Right ventricle myocardium inferior (tissue), 1 donor: ENCODE measurements around the gene SPATA32. TPM values are rescaled to one million over a fixed set of nuclear protein-coding genes. Genes with fewer than 3 reads are reported as not detected.

Source experiments
- ATAC-seq: fragments of 200-7000 bp; cut with Tn5 transposase; one replicate; pipeline ENCODE4 v1.9.1; 2020; ENCODE audit warnings: mild to moderate bottlenecking, moderate library complexity
- DNase-seq: peaks from one replicate; pipeline ENCODE4 v3.0.0; 2021; ENCODE audit errors: missing footprints
- intact Hi-C: fragments of 100-400 bp; cut with DNase I; formaldehyde crosslinking; loops from one replicate; pipeline ENCODE4 v1.11.0; 2022
- total RNA-seq: library from RNA; stranded (reverse); fragmentation: NEBNext Ultra II Directional; extraction: Animal tissue kit (Norgen Biotek cat#: 25700); gene quantifications from one replicate; pipeline ENCODE4 v1.2.1, GENCODE V29; 2021
- donor health status: DM: no; HTN: yes; CAD: no; lungs with severe emphysema.

The SPATA32 gene
- total RNA-seq, 1 donor from 2014 or later = not detected

DNA sequence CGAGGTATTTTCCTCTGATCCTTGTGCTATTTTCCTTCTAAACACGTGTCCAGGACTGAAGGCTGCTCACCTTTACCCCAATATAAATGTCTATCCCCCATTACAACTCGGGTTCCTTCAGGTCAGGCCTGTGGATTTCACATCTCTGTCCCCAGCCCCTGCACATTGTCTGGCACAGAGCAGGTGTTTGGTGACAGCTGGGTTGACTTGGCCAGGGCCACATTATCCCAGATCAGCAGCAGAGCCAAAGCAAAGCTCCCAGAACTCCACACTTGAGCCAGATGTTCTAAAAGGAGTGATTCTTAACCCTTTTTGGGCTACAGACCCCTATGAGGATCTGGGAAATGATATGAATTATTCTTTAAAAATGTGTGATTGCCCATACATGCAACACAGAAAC is 18.0 kb upstream of the SPATA32 start:
- ATAC-seq (peak; percentile 35), DNase-seq (no peak)
- intact Hi-C loops = loop anchor here (5.0 kb wide), 1 partner anchor 58 kb away; the partner anchor contains the start of gene FMNL1

- ATAC-seq = peak; percentile 72
- intact Hi-C loops = loop anchor here (1.0 to 5.0 kb wide), 3 partner anchors 39 to 107 kb away; partner anchors contain the start of genes FMNL1 and MAP3K14
- no peak for DNase-seq
These were observed 16.1 kb upstream of the SPATA32 start for GRCh38 chr17:45277992-45278391.

DNA sequence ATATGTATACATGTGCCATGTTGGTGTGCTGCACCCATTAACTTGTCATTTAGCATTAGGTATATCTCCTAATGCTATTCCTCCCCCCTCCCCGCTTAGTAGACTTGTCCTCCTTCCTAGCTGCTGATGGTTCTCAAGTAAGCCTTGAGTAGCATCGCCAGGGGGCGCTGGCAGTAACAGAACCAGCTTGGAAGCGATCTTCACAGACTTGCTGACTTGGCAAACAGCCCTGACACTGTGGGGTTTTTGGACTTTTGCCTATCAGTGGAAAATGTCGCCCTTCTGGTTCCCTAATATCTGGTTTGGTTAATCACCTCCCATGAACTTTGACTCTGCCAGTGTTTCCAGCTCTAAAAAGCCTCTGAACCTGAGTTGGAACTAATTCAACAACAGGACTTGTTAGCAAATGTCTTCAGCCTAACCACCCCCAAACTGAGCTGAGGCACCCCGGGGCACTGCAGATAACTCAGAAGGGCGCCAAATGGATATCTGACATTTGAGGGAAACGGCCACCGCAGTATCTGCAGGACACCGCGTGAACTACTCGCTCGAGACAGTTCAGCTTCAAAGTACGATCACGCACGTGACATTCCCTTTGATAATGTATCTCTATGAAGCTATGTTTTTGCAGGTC is 15.4 kb upstream of the SPATA32 start:
- intact Hi-C loops = loop anchor here (1.0 to 5.0 kb wide), 3 partner anchors 39 to 108 kb away; partner anchors contain the start of genes FMNL1 and MAP3K14
- peak; percentile 98 for DNase-seq
- peak; percentile 71 for ATAC-seq

- DNase-seq = no peak
- intact Hi-C loops = loop anchor here (2.0 to 5.0 kb wide), 2 partner anchors 41 to 54 kb away; partner anchors contain the start of genes FMNL1 and MAP3K14
- no peak for ATAC-seq
These were observed 14.1 kb upstream of the SPATA32 start for GRCh38 chr17:45276031-45276430.

DNA sequence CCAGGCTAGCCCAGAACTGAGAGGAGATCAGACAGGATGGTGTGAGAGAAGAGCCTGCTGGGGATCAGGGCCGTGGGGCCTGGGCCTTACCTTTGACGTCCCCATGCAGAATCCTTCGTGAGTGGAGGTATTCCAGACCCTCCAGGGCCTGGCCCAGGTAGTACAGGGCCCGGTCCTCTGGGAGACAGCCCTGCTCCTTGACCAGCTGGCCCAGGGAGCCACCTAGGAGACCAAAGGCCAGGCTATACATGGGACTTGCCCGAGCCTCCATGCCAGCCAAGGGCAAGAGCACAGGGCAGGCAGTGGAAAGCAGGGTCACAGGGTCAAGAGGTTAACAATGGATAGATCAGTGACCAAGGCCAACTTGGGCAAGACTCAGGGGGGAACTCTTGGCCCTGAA is 12.1 kb upstream of the SPATA32 start:
- DNase-seq (no peak), ATAC-seq (no peak)
- intact Hi-C loops = no loop called here

- ATAC-seq (no peak), DNase-seq (no peak)
- intact Hi-C loops = no loop called here
These were observed 11.7 kb upstream of the SPATA32 start for GRCh38 chr17:45273551-45273957.

DNA sequence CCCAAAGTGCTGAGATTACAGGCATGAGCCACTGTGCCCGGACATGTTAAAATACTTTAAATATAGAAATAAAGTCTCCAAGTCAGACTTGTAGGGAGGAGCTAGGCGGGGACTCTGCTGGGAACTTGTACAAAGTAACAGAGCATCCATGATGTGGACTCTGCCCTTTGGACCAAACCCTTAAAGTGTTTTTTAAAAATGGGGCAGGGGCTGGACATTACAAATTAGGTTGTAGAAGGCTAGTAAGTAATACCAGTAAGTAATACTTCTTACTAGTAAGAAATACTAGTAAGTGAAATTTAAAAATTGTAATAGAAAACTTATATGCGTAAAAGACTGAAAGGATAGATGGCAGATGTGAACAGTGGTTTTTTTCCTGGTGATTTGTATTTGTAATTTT is 9.7 kb upstream of the SPATA32 start:
- DNase-seq (no peak), ATAC-seq (no peak)
- intact Hi-C loops = no loop called here

DNA sequence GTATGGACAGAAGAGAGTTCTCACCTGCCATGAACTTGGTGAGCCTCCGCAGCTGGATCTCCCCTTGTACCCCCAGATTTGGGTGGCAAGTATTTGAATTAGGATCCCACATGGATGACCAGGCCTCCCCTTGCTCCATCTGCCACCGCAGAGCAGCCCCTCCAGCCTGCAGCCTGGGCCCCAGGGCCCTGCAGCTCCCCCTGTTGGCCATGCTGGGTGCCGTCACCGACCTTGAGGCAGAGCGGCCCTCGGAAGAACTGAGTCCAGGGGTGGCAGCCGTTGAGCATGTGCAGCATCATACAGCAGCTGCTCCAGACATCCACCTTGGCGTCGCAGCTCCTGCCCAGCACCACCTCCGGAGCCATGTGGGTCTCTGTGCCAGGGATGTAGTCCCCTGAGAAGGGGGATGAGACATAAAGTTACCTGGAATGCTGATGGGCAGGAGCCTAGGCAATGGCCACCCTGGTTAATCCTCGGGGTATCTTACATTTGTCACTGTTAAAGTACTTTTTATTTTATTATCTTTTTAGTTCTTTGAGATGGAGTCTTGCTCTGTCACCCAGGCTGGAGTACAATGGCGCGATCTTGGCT is 9.0 kb upstream of the SPATA32 start:
- ATAC-seq = no peak

DNA sequence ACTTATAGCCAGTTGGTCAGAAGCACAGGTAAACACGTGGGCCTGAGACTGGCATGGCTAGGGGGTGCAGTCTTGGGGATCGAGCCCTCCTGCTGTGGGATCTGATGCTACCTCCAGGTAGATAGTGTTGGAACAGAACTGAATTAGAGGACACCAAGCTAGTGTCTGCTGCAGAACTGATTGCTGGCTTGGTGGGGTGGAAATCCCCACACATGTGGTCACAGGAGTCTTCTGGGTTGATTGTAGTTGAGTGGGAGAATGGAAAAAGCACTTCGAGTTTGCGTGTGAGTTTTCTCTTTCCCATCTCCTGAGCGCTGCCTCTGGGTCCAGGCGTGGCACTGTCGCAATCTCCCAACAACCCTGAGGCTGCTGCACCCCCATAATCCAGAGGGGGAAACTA is 8.0 kb upstream of the SPATA32 start:
- intact Hi-C loops = no loop called here
- no peak for ATAC-seq
- no peak for DNase-seq

More for the DNA sequence above, 9.0 kb upstream of the SPATA32 start:
- no peak for DNase-seq
- intact Hi-C loops = no loop called here

DNA sequence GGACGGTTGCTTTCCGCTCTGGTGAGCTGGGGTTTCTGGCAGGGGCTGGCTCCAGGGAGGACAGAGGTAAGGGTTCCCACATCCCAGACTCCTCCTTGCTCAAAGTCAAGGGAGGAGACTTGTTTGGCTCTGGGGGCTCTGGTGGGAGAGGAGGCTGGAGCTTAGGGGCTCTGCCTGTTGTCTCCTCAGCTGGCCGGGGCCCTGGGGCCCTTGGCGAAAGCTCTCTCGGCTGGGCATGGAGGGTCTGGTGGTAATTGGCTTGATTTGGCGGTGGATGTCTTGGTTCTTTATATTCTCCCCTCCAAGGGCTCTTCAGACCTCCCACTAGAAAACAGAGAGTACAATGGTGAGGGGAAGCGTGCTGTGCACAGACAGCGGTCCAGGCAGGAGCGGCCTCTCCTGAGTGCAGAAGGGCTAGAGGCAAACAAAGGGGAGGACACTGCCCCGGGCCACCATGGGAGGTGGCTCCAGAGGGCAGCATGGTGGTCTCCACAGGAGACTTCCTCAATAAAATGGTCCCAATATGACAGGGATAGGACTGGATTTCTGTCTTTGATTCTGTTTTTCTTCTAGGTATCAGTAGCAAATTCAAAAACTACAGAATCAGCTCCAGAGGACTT is 5.7 kb upstream of the SPATA32 start:
- DNase-seq = no peak
- intact Hi-C loops = no loop called here
- no peak for ATAC-seq

- intact Hi-C loops = no loop called here
- ATAC-seq (no peak), DNase-seq (no peak)
These were observed 4.6 kb upstream of the SPATA32 start for GRCh38 chr17:45266372-45266926.

GRCh38 chr17:45265821-45266220 is 3.9 kb upstream of the SPATA32 start:
- DNase-seq (no peak), ATAC-seq (no peak)
- intact Hi-C loops = no loop called here

GRCh38 chr17:45264988-45265387 is 3.1 kb upstream of the SPATA32 start:
- intact Hi-C loops = loop anchor here (5.0 kb wide), 1 partner anchor 43 kb away; the partner anchor contains the start of gene FMNL1
- no peak for ATAC-seq
- DNase-seq = no peak

- ATAC-seq = no peak
- intact Hi-C loops = loop anchor here (5.0 kb wide), 1 partner anchor 42 kb away; the partner anchor contains the start of gene FMNL1
These were observed 2.5 kb upstream of the SPATA32 start for GRCh38 chr17:45264430-45264829.

GRCh38 chr17:45263477-45263860 is 1.6 kb upstream of the SPATA32 start:
- intact Hi-C loops = loop anchor here (5.0 kb wide), 1 partner anchor 41 kb away; the partner anchor contains the start of gene FMNL1
- ATAC-seq = peak; percentile 11
- DNase-seq = no peak

More at GRCh38 chr17:45264430-45264829, 2.5 kb upstream of the SPATA32 start:
- DNase-seq = no peak

- DNase-seq (no peak), ATAC-seq (peak; percentile 39)
- intact Hi-C loops = loop anchor here (5.0 kb wide), 1 partner anchor 40 kb away; the partner anchor contains the start of gene FMNL1
These were observed 902 bp upstream of the SPATA32 start for GRCh38 chr17:45262516-45263476.

- ATAC-seq = peak; percentile 79
- no peak for DNase-seq
- intact Hi-C loops = loop anchor here (5.0 kb wide), 1 partner anchor 38 kb away; the partner anchor contains the start of gene FMNL1
These were observed 1.6 kb downstream of the SPATA32 start for GRCh38 chr17:45260204-45260783.

- intact Hi-C loops = no loop called here
- ATAC-seq (no peak), DNase-seq (no peak)
These were observed 2.9 kb downstream of the SPATA32 start for GRCh38 chr17:45258981-45259380.
